Measurements from ENCODE around the gene REXO1.
"Not testable (repeated sequence)": the region's sequence is repeated elsewhere in the genome, so short reads cannot be mapped to it uniquely, and the experiment has no call there.

The REXO1 gene, protein sequence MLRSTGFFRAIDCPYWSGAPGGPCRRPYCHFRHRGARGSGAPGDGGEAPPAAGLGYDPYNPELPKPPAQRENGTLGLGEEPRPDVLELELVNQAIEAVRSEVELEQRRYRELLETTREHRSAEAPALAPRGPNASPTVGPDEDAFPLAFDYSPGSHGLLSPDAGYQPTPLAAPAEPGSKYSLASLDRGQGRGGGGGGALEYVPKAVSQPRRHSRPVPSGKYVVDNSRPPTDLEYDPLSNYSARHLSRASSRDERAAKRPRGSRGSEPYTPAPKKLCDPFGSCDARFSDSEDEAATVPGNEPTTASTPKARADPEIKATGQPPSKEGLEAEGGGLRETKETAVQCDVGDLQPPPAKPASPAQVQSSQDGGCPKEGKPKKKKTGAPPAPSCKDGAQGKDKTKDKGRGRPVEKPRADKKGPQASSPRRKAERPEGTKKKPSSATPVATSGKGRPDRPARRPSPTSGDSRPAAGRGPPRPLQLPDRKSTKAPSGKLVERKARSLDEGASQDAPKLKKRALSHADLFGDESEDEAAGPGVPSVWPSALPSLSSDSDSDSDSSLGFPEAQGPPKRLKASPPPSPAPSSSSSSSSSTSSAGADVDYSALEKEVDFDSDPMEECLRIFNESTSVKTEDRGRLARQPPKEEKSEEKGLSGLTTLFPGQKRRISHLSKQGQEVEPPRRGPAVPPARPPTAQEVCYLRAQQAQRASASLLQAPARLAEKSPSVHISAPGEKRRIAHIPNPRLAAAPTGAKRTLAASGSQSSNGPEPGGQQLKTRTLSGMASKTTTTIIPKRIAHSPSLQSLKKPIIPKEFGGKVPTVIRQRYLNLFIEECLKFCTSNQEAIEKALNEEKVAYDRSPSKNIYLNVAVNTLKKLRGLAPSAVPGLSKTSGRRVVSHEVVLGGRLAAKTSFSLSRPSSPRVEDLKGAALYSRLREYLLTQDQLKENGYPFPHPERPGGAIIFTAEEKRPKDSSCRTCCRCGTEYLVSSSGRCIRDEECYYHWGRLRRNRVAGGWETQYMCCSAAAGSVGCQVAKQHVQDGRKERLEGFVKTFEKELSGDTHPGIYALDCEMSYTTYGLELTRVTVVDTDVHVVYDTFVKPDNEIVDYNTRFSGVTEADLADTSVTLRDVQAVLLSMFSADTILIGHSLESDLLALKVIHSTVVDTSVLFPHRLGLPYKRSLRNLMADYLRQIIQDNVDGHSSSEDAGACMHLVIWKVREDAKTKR

DNA sequence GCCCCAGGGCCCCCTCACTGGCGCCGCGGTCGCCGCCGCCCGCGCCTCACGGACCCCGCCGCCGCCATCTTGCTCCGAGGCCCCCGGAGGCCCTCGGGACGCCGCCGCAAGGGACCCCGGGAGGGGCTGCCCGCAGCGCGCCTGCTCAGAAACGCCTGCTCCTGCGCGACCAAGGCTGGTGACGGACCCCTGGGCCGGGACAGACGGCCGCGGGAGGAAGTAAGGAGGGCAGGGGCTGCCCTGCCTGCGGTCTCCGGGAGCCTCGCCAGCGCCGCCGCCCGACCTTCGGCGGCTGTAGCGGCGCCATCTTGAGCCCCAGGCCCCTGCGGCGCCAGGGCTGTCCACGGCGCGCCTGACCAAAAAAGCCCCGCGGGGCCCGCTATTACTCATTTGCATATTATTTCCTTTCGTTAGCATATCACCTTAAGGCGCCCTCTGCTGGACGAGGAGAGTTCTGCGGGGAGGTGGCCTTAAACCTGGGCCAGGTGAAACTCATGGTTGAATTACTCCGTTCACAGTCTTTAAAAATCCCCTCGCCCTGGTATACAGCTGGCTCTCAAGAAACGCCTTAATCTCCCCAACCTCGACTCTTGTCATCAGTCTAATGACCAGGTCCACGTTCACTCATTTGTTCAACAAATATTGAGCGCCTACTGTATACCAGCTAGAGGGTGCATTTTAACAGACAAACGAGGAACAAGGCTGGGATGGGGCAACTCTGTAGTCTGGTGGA, at the start of gene REXO1:
Gene REXO1 (minus strand): TSS at position 85 of the 733 bp plus-strand sequence. CDS start 125 bp downstream, outside the sequence.
- DNase-seq = peak; percentile 92
- in situ Hi-C loops (cut with HindIII; ENCODE audit: low pct_ligation_motif_present, low pct_unique_long_range_greater_than_20kb, low sequenced_read_pairs) = no loop called here

DNA sequence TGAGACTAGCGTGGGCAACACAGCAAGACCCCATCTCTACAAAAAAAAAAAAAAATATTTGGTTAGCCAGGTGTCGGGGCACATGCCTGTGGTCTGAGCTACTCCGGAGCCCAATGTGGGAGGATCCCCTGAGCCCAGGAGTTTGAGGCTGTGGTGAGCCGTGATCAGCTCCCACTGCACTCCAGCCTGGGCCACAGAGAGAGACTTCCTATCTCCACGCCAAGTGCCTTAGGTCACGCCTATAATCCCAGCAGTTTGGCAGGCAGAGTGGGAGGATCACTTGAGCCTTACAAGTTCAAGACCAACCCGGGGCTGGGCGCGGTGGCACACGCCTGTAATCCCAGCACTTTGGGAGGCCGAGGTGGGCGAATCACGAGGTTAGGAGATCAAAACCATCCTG, 48.2 kb upstream of the REXO1 start:
- in situ Hi-C loops (cut with HindIII; ENCODE audit: low pct_ligation_motif_present, low pct_unique_long_range_greater_than_20kb, low sequenced_read_pairs) = no loop called here
- DNase-seq = no peak

DNA sequence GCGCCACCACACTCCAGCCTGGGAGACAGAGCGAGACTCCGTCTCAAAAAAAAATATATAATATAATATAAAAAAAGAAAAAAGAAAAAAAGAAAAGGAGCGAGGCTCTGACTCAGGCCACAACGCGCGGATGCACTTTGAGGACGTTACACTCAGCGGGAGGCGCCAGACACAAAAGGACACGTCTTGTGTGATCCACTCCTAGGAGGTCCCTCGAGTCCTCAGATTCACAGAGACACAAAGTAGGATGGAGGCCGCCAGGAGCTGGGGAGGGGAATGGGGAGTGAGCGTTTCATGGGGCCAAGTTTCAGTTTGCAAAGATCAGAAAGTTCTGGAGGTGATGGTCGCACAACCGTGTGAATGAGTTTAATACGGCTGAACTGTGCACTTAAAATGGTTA, 45.5 kb upstream of the REXO1 start:
- in situ Hi-C loops (cut with HindIII; ENCODE audit: low pct_ligation_motif_present, low pct_unique_long_range_greater_than_20kb, low sequenced_read_pairs) = no loop called here
- DNase-seq = no peak

DNA sequence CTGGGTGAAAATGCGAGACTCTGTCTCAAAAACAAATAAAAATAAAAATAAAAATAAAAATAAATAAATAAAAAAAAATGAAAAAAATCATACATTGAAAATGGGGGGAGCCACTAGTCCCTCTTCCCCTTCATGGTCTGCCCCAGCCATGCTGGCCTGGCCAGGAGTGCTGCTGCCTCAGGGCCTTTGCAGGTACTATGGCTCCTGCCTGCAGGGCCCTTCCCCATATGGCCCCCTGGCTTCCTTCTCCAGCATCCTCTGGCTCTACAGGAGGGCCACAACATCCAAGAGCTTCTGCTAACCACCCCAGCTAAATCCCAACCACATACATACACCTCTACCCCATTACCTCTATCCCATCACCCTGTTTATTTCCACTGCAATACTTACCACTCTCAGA, 41.6 kb upstream of the REXO1 start:
- in situ Hi-C loops (cut with HindIII; ENCODE audit: low pct_ligation_motif_present, low pct_unique_long_range_greater_than_20kb, low sequenced_read_pairs) = no loop called here
- no peak for DNase-seq

DNA sequence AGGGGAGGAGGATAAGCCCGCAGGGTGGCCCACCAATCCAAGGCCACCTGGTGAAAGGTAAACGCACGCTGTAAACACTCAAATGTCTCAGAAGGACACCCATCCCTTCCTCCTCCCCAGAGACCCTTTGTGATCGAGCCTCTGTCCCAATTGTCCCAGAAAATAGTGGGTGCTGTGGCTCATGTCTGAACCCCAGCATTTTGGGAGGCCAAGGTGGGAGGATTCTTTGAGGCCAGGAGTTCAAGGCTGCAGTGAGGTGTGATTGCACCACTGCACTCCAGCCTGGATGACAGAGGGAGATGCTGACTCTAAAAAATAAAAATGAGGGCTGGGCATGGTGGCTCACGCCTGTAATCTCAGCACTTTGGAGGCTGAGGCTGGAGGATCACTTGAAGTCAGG, 40.1 kb upstream of the REXO1 start:
- in situ Hi-C loops (cut with HindIII; ENCODE audit: low pct_ligation_motif_present, low pct_unique_long_range_greater_than_20kb, low sequenced_read_pairs) = no loop called here
- no peak for DNase-seq

DNA sequence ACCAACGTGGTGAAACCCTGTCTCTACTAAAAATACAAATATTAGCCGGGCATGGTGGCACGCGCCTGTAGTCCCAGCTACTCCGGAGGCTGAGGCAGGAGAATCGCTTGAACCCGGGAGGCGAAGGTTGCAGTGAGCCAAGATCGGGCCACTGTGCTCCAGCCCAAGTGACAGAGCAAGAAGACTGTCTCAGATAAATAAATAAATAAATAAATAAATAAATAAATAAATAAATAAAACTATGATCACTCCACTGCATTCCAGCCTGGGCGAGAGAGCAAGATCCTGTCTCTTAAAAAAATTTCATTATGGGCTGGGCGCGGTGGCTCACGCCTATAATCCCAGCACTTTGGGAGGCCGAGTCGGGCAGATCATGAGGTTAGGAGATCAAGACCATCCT, 38.1 kb upstream of the REXO1 start:
- in situ Hi-C loops (cut with HindIII; ENCODE audit: low pct_ligation_motif_present, low pct_unique_long_range_greater_than_20kb, low sequenced_read_pairs) = not testable (repeated sequence)

DNA sequence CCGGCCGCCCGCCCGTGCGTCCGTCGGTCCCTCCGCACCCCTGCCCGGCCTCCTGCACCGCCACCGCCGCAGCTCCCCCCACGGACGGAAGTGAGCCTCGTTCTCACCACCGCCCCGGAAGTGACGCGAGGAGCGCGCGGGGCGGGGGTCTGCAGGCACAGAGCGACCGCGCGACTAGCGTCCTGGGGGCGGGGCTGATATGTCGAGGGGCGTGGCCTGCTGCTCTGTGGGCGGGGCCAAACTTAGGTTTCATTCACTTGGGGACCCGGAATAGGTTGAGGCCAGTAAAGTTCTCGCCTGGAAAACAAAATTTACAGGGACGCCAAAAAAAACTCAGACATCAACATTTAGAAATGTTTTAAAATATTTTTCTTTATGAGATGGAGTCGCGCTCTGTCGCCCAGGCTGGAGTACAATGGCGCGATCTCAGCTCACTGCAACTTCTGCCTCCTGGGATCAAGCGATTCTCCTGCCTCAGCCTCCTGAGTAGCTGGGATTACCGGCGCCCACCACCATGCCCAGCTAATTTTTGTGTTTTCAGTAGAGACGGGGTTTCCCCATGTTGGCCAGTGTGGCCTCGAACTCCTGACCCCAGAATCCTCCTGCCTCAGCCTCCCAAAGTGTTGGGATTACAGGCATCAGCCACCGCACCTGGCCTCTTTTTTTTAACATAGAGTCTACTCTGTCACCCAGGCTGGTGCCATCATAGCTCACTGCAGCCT, 37.3 kb upstream of the REXO1 start, which contains the start of gene ABHD17A:
Gene ABHD17A (minus strand): TSS at position 99 of the 722 bp plus-strand sequence. CDS start 3,930 bp downstream, outside the sequence.
- DNase-seq = peak; percentile 93
- in situ Hi-C loops (cut with HindIII; ENCODE audit: low pct_ligation_motif_present, low pct_unique_long_range_greater_than_20kb, low sequenced_read_pairs) = not testable (repeated sequence)

More for the DNA sequence above, 38.1 kb upstream of the REXO1 start:
- DNase-seq = not testable (repeated sequence)

DNA sequence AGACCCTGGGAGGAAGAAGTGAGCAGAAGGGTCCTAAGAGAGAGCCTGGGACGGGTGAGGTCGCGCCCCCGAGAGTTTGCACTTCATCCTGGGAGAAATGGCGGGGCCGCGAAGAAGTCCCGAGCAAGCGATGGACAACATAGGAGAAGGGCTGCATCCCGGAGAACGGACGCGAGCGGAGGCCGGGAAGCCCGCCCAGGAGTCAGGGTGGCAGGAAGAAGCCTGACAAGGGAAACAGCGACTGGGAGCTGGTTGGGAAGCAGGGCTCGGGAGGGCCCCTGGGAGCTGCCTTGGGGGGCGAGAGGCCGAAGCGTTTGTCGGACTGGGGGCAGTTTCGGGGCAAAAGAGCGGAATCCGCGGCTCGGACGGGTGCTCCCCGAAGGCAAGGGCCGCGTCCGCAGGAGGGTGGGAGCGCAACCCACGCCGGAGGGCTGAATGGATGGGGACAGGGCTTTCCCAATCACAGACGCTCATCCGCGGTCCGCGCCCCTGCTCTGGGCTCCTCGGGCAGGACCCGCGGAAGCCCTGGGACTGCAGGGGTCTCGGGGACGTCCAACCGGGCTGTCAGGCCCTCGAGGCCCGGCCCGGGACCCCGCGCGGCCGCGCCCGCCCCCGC, 36.5 kb upstream of the REXO1 start:
- peak; percentile 24 for DNase-seq
- in situ Hi-C loops (cut with HindIII; ENCODE audit: low pct_ligation_motif_present, low pct_unique_long_range_greater_than_20kb, low sequenced_read_pairs) = no loop called here

DNA sequence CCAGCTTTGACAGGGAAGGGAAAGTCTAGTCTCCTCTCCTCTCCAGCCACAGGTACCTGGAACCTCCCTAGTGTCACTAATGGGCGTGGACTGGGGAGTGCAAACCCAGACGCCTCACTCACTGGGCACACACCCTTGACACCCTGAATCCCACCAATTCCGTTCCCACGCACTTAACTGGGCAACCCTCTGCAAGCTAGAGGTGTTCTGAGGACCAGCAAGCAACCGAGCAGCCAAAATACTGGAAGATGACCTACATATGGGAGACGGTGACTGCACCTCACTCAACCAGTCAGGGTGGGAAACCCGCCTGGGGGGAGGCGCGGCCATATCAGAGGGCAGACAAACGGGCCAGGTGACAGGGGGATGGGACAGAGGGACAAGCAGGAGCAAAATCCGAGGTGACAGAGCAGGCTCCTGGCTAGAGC, 36.0 kb upstream of the REXO1 start:
- in situ Hi-C loops (cut with HindIII; ENCODE audit: low pct_ligation_motif_present, low pct_unique_long_range_greater_than_20kb, low sequenced_read_pairs) = no loop called here
- DNase-seq = no peak

DNA sequence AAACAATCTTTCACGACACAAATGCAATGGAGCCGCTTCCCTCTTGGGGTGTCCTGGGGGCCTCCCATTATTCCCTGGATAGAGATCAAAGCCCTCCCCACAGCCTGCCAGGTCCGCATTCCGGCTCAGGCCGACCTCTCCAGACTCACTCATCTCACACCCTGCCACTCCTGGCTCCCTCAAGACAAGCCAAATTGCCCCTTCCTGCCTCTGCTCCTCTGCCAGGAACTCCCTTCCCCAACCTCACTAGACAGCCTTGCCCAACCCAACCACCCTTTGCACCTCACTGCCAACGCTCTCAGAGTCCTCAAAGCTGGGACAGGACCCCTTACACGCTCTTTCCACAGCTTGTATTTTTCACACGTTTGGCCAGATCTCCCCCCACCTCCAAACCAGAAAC, 35.5 kb upstream of the REXO1 start:
- no peak for DNase-seq
- in situ Hi-C loops (cut with HindIII; ENCODE audit: low pct_ligation_motif_present, low pct_unique_long_range_greater_than_20kb, low sequenced_read_pairs) = no loop called here

DNA sequence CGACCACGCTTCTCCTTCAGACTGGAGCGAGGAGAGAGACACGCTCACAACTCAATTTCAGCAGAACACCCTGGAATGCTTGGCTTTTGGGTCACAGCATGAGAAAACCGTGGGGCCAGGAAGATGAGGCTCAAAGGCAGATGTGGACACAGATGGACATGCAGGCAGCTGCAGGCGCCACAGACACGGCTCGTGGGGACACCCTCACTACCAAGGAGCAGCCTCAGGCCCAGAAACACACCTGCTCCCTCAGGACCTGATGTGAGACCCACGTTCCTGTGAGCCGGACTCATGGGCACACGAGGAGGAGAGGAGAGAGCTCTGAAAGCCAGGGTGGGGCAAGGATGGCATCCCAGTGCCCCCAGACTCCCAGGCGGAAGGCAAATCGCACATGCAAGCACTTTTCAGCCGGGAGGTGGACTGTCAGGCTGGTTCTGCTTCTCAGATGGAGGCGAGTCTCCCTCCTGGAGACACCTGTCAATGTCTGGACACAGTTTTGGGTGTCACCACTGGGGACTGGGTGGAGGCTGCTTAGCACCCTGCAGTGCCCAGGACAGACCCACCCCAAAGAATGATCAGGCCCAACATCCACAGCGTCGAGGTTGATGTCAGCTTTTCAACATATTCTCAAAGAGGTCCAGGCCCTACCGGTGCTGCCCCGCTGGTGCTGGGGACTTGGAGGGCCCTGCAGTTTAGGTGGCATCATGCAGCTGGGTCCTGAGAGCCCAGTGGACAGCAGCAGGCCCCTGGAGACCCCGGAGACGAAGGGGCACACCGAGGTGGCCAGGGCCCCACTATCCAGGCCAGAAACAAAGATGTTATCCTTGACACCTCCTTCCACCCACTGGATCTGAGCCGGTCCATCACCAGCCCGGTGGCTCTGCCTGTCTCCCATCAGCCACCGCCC, 34.8 kb upstream of the REXO1 start:
- in situ Hi-C loops (cut with HindIII; ENCODE audit: low pct_ligation_motif_present, low pct_unique_long_range_greater_than_20kb, low sequenced_read_pairs) = no loop called here

DNA sequence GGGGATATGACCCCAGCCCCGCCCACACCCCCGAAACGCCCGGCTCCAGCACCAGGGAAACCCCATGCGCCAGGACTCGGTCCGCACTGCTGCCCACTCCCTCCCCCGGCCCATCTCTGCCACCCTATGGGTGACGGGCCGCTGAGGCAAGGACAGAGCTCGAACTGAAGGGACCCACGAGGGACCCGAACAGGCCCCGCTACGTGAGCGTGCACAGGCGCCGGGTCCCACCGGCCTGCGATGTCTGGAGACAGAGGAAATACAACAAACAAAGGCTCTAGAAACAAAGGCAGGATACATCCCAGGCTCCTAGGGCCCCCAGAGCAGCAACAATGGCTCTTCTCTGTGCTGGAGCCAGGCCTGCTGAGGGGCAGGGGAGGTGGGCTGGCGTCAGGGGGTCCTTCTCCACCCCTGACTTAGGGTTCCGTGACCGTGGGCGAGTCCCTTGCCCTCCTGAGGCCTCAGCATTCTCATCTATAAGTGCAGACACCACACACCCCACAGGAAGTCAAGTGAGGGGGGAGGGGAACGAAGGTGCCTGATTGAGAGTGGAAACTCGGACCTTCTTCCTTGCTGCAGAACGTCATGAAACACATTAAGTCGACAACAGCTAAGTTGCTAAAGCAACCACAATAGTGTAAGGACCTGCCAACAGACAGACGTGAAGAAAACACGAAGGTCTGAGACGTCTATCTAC, 34.0 kb upstream of the REXO1 start:
- in situ Hi-C loops (cut with HindIII; ENCODE audit: low pct_ligation_motif_present, low pct_unique_long_range_greater_than_20kb, low sequenced_read_pairs) = no loop called here
- no peak for DNase-seq

More for the DNA sequence above, 34.8 kb upstream of the REXO1 start:
- DNase-seq = no peak

DNA sequence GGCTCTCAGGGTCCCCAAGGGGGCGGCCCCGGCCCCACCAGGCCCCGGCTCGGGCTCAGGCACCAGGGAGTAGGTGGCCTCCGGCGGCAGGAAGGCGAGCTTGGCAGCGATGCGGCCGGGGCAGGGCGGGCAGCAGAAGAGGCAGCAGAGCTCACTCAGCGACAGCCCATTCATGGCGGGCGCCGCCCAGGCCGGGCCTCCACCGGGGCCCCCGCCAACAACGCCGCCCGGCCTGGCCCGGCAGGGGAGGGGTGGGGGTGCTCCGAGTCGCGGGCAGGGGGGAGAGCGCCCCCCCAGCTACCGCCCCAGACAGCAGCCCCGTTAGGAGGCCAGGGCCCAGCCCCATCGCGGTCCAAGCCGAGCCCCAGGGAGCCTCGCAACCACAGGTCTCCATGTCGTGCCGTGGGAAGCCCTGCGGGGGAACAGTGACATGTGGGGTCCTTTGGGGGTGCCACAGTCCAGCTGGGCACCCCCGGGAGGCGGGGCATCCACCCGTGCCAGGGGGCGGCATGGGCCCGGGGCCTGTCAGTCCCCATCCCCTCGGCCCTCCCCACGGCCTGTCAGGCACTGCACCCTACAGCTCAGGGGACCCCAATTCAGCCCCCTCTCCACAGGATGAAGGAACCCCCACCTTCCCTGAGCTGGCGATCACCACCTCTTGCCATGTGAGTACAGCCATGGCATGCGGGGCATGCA, 33.3 kb upstream of the REXO1 start:
- DNase-seq = not testable (repeated sequence)

DNA sequence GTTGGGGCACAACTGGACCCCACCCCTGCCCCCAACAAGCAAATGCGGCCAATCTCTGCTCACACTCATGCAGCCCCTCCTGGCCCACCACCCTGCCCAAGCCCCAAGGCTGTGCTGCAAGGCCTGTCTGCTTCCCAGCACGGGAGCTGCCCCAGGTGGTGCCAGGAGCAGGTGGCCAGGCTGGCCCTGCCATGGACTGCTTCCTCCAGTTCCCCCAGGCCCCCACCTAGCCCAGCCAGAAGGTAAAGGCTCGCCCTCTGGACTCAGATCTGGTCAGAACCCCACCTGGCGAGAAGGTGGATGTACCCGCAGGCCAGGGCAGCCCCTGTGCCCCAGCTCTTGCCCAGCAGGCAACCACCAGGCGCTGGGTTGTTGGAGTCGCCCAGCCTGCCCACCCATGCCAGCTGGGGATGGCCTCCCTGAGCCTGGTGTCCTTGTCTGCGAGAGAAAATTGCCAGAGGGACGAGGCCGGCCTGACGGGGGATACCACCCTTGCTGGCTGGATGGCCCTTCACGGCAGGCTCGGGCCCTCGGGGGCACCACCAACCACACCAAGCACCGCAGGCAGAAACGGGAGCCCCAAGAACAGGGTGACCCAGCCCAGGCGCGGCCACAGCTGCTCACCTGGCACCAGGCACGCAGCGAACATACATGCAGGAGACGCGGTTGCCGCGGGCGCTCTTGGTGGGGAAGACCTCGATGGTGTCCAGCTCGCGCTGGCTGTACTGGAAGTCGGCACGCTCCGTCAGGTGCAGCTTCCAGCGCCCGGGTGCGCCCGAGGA, 32.5 kb upstream of the REXO1 start:
- in situ Hi-C loops (cut with HindIII; ENCODE audit: low pct_ligation_motif_present, low pct_unique_long_range_greater_than_20kb, low sequenced_read_pairs) = no loop called here
- DNase-seq = no peak

More for the DNA sequence above, 33.3 kb upstream of the REXO1 start:
- in situ Hi-C loops (cut with HindIII; ENCODE audit: low pct_ligation_motif_present, low pct_unique_long_range_greater_than_20kb, low sequenced_read_pairs) = not testable (repeated sequence)

Measured in ACHN (cell line).